ENCODE measurements around the gene IMP4. TPM values are rescaled to one million over a fixed set of nuclear protein-coding genes. Genes with fewer than 3 reads are reported as not detected.

Gene IMP4
- total RNA-seq, 2 experiments from 2014 or later = 81.7 to 88.1 TPM

DNA sequence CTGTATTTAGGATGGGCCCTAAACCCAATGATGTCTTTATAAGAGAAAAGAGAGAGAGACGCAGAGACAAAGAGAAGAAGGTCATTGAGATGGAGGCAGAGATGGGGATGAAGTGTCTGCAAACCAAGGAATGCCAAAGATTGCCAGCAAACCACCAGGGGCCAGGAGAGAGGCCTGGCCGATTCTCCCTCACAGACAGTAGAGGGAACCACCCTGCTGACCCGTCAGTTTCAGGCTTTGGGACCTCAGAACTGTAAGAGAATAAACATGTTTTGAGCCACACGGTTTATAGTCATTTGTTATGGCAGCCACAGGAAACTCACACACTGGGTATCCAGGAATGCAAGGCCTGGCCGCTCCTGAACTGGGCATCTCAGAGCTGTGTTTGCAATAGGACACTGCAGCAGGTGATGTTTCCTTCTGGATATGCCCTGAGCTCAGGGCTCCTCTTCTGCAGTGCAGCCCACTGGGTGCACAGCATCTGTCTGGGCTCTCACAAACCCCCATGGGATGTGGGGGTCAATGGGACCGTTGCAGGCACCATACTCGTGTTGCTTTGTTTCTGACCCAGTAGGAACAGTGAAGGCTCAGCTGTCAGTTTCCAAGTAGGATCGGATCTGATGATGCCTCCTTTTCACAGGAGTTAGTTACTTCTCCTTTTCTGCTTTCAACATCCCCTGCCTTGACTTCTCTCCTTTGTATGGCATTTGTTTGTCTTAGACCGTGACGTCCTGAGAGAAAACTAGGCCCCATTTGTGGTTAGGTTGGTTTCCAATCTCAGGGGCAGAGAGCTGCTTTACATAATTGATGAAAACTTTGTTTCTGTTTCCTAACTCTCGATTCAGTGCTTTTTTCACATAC lies 34.0 kb downstream of the IMP4 start:
- peaks cover 69% of the 10 kb centered on the region for H3K4me1 ChIP-seq (ENCODE audit: insufficient read depth, low read length)
- DNase-seq (peak in 1 of 14 experiments; percentile 28), ATAC-seq (ENCODE audit: poor library complexity) (no peak)
- H3K36me3 ChIP-seq (ENCODE audit: insufficient read depth, low read length) = peaks cover 22% of the 10 kb centered on the region
- Mint-ChIP-seq H3K9me3 (no peaks in the 10 kb centered on the region), H3K27ac (peak overlapping the region; percentile 33), H3K36me3 (ENCODE audit: low read depth) (peaks cover 48% of the 10 kb centered on the region), H3K27me3 (no peaks in the 10 kb centered on the region), H3K4me3 (no peak overlapping the region), H3K4me1 (ENCODE audit: low read depth) (peaks cover 87% of the 10 kb centered on the region)
- no peaks in the 10 kb centered on the region for H3K27me3 ChIP-seq (ENCODE audit: control insufficient read depth in 1 of 2, insufficient read depth in 2 of 2, low read length in 2 of 2)
- intact Hi-C loops (cut with DNase I, micrococcal nuclease) = loop anchor here in 1 of 2 experiments (10.0 kb wide), 4 partner anchors 192 to 1118 kb away; partner anchors contain the start of genes GPR148, MZT2A, MZT2B and PLEKHB2
- POLR2A ChIA-PET = interaction anchor here (0.7 to 4.6 kb wide), 2 partner anchors 33 to 35 kb away, joined by 3 to 32 read pairs; partner anchors contain the start of gene IMP4
- peak overlapping the region in 1 of 2 donors; percentile 40 for H3K27ac ChIP-seq (ENCODE audit: low read depth in 1 of 2, low read length in 2 of 2)
- no peak overlapping the region for H3K4me3 ChIP-seq (ENCODE audit: low read length)
- H3K9me3 ChIP-seq (ENCODE audit: control insufficient read depth in 1 of 2, insufficient read depth in 1 of 2, low read length in 2 of 2) = no peaks in the 10 kb centered on the region
- CTCF ChIA-PET = no interaction called here
- no peak for TF ChIP-seq CTCF (IDR thresholded peaks at IDR 0.05)

- no peaks in the 10 kb centered on the region for H3K9me3 ChIP-seq (ENCODE audit: control insufficient read depth in 1 of 2, insufficient read depth in 1 of 2, low read length in 2 of 2)
- intact Hi-C loops (cut with DNase I, micrococcal nuclease) = loop anchor here in 1 of 2 experiments (10.0 kb wide), 4 partner anchors 193 to 1117 kb away; partner anchors contain the start of genes GPR148, MZT2A, MZT2B and PLEKHB2
- no peak for TF ChIP-seq CTCF (IDR thresholded peaks at IDR 0.05)
Measured at GRCh38 chr2:130377491-130377890, 34.8 kb downstream of the IMP4 start.

GRCh38 chr2:130378206-130378897 lies 35.7 kb downstream of the IMP4 start:
- no peaks in the 10 kb centered on the region for H3K27me3 ChIP-seq (ENCODE audit: control insufficient read depth in 1 of 2, insufficient read depth in 2 of 2, low read length in 2 of 2)
- no peak overlapping the region for H3K27ac ChIP-seq (ENCODE audit: low read depth in 1 of 2, low read length in 2 of 2)
- H3K36me3 ChIP-seq (ENCODE audit: insufficient read depth, low read length) = peaks cover 22% of the 10 kb centered on the region
- DNase-seq (no peak), ATAC-seq (ENCODE audit: poor library complexity) (no peak)
- peaks cover 56% of the 10 kb centered on the region for H3K4me1 ChIP-seq (ENCODE audit: insufficient read depth, low read length)
- H3K4me3 Mint-ChIP-seq = no peak overlapping the region
- H3K9me3 Mint-ChIP-seq = no peaks in the 10 kb centered on the region
- no peak overlapping the region for H3K4me3 ChIP-seq (ENCODE audit: low read length)
- no peaks in the 10 kb centered on the region for H3K27me3 Mint-ChIP-seq
- ChIA-PET POLR2A (interaction anchor here (0.7 to 4.6 kb wide), 4 partner anchors 12 to 197 kb away, joined by 4 to 32 read pairs (median 6); partner anchors contain the start of genes IMP4 and SMPD4), CTCF (no interaction called here)
- no peak overlapping the region for H3K27ac Mint-ChIP-seq
- no peaks in the 10 kb centered on the region for H3K9me3 ChIP-seq (ENCODE audit: control insufficient read depth in 1 of 2, insufficient read depth in 1 of 2, low read length in 2 of 2)
- H3K36me3 Mint-ChIP-seq (ENCODE audit: low read depth) = peaks cover 52% of the 10 kb centered on the region
- peaks cover 74% of the 10 kb centered on the region for H3K4me1 Mint-ChIP-seq (ENCODE audit: low read depth)
- no peak for TF ChIP-seq CTCF (IDR thresholded peaks at IDR 0.05)
- intact Hi-C loops (cut with DNase I, micrococcal nuclease) = loop anchor here in 1 of 2 experiments (10.0 kb wide), 4 partner anchors 194 to 1116 kb away; partner anchors contain the start of genes GPR148, MZT2A, MZT2B and PLEKHB2

More at GRCh38 chr2:130377491-130377890, 34.8 kb downstream of the IMP4 start:
- H3K36me3 ChIP-seq (ENCODE audit: insufficient read depth, low read length) = peaks cover 22% of the 10 kb centered on the region
- H3K4me3 ChIP-seq (ENCODE audit: low read length) = no peak overlapping the region
- H3K27ac Mint-ChIP-seq = peak overlapping the region; percentile 33
- POLR2A ChIA-PET = interaction anchor here (0.7 to 4.6 kb wide), 3 partner anchors 32 to 45 kb away, joined by 3 to 32 read pairs (median 4); partner anchors contain the start of gene IMP4
- H3K9me3 Mint-ChIP-seq = no peaks in the 10 kb centered on the region
- ATAC-seq (ENCODE audit: poor library complexity) (no peak), DNase-seq (no peak)
- no peak overlapping the region for H3K27ac ChIP-seq (ENCODE audit: low read depth in 1 of 2, low read length in 2 of 2)
- H3K27me3 Mint-ChIP-seq = no peaks in the 10 kb centered on the region
- peaks cover 65% of the 10 kb centered on the region for H3K4me1 ChIP-seq (ENCODE audit: insufficient read depth, low read length)
- no peaks in the 10 kb centered on the region for H3K27me3 ChIP-seq (ENCODE audit: control insufficient read depth in 1 of 2, insufficient read depth in 2 of 2, low read length in 2 of 2)
- CTCF ChIA-PET = no interaction called here
- H3K4me3 Mint-ChIP-seq = peak overlapping the region; percentile 26
- peaks cover 50% of the 10 kb centered on the region for H3K36me3 Mint-ChIP-seq (ENCODE audit: low read depth)
- peaks cover 81% of the 10 kb centered on the region for H3K4me1 Mint-ChIP-seq (ENCODE audit: low read depth)
